HG03175 (cell line): ENCODE results near the gene ANKRD36B.
"Not testable (repeated sequence)": the region's sequence is repeated elsewhere in the genome, so short reads cannot be mapped to it uniquely, and the experiment has no call there.

Experiments
- ATAC-seq: cut with Tn5 transposase; IDR thresholded peaks from one replicate; pipeline ENCODE4 v1.9.1; 2021; ENCODE audit warnings: mild to moderate bottlenecking, moderate library complexity; ENCODE audit not compliant: unreplicated experiment

ANKRD36B gene

DNA sequence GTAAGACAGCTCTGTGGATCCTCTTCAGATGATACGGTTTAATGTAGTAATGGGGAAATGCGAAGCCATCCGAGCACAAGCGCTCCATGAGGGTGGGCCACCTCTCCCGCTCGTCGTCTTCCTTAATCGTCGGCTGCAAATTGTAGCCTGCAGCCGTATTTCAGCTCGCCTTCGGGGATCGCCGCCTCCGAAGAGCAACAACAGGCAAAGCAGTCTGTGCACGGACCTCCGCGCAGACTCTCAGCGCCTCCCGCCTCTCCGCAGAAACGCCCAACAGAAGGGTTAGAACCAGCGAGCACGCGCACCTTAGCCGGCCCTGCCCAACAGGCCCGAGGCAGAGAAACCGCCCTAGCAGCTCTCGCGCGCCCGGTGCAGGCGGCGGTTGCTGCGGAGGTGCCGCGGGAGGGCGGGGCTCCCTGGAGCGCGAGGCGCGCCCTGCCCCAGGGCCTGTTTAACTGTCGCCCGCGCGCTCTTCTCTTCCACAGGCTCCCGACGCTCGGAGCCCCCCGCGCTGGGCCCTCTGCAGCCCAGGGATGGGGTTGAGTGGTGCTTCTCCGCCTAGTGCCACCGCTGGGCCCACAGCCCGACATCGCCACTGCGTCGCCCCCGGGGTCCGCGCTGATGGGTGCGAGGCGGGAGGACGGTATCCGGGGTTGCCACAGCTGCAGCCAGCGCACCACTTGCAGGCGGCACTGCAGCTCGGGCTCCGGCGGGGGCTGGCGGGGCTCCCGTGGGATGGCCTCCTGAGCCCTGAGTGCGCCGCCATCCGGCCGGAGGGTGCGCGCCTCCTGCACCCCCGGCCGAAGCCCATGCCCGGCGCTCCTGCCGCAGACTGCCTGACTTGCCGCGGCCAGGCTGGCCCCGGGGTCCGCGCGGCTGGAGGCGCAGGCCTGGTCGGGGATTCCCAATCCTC lies at the start of gene ANKRD36B:
Gene ANKRD36B (minus strand): TSS at position 280 of the 913 bp plus-strand sequence. CDS start 192 bp downstream, at position 88.
- ATAC-seq = peak; percentile 77

DNA sequence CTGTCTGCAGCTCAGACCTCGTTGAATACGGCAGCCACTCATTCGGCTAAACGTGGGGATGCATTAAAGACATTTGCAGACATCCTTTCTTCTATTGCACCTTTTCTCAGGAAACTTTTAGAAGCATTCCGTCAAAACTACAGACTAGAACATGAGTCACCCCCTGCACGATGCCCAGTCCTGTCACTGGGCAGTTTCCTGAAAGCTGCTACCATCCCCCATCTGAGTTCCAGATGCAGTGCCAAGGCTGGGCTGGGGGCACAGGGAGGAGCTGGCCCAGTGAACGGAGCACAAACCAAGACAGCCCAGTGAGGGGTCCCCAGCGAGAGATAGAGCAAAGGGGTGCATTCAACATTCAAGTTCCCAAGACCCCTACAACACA lies 36.4 kb upstream of the ANKRD36B start:
- not testable (repeated sequence) for ATAC-seq

DNA sequence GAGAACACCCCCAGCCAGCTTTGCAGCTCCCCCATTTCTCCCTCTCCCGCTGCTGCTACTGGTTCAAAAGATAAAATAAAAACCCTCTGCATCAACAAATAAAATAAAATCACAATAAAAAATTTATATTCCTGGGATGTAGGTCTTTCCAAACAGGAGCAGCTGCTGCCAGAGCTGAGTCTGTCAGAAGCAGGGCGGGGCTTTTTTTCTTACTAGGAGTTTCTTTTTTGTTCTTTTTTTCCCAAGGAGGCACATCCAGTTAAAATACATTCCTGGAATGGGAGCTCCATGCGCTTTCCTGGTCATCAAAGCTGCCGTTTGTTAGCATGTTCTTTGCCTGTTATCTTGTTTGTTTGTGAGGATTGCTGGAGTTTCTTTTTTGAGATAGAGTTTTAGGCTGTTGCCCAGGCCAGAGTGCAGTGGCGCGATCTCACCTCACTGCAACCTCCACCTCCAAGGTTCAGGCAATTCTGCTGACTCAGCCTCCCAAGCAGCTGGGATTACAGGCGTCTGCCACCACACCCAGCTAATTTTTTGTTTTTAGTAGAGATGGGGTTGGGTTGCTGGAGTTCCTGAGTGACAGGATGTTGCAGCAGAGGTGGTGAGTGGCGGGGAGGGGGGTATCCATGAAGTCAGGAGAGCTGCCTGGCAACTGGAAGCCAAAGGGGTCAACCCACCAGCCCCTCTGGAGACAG lies 35.8 kb upstream of the ANKRD36B start:
- not testable (repeated sequence) for ATAC-seq

DNA sequence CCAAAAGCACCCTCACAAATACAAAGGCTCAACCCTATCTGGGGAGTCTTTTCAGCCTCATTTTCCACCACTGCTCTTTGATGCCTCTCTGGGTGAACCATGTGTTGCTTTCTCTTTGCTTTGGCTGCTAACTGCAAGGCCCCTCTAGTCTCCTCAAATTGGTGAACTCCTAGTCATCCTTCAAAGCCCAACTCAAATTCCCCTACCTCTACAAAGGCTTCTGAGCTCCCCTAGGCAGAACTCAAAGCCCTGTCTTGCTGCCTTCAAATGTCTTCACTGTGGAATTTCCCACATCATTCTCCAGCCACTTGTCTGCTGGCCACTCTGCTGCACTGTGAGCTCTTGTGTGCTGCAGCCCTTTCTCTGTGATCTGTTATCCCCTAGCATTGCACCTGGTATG lies 33.3 kb upstream of the ANKRD36B start:
- ATAC-seq = not testable (repeated sequence)

DNA sequence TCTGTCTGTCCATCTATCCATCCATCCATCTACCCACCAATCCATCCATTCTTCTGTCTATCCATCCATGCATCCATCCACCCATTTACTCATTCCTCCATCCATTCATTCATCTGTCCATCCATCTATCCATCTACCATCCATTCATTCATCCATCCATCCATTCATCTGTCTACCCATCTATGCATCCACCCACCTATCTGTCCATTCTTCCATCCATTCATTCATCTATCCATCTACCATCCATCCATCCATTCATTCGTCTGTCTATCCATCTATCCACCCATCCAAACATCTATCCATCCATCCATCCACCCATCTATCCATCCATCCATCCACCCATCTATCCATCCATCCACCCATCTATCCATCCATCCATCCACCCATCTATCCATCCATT lies 30.8 kb upstream of the ANKRD36B start:
- not testable (repeated sequence) for ATAC-seq

DNA sequence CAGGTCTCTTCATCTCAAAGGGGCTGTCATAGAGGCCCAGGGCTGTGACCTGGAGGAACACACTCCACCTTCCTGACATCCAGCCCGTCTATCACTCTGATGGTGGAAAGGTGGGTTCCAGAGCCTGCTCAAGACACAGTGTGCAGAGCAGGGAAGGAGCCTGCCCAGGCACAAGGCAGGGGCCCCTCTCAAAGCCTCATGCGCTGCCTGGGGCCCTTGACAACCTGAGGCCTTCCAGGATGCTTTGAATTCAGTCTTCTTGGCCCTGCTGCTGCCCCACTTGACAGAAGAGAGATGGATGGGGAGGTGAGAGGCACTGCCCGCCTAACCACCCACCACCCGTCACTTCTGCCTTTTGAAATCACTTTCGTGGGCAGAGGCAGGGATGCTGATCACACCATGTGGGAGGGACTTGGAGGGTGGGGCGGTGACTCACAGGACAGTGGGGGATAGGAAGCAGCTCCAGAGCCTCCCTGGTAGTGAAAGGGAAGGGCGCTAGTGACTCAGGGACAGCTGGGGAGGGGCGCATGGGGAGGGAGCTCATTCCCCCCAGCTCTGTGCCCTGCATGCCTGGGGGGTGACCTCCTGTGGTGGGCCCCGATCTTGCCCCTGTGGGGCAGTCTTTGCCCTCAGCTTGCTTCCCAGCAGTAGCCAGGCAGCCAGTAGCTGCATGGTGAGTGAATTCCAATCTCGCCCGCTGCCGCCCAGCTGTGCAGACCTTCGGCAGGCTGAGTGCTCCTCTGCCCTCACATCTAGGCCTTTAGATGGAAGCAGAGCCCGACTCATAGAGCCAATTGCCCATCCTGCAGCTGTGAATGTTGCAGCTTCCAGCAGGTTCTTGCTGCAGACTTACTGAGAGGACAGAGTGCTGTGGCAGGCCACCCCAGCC lies 29.5 kb upstream of the ANKRD36B start:
- not testable (repeated sequence) for ATAC-seq

DNA sequence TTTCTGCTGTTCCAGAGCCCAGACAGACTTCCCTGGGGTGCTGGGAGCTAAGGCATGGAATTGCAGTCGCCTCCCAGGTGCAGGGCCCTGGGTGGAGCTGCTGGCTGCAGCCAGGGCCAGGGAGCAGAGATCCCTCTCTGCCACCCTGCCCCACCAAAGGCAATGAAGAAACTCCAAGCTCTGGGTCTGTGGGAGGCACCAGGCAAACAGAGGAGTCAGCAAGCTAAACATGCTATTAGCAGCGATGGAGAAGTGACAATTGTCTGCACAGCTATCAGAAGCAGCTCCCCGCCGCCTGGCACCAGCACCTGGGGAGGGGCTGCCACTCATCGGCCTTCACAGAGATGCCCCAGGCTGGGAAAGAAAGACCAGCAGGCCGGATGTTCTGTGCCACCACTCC lies 28.2 kb upstream of the ANKRD36B start:
- ATAC-seq = no peak

DNA sequence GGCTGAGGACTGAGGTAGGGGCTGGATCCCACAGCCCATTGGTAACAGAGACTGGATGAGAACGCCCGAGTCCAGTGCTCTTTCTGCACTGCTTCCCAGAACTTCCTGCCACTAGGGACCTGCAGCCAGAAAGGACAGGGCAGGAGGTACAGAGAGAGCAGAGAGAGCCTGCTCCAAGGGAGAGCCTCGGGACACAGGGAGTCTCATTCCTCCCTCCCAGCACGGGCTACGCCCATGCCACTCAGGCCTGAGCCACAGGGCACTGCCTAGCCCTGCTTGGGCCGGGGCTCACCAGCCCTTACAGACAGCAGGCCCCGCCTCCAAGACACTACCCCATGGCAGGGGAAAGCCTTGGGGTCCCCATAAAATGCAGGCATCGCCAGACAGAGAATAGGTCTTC lies 26.1 kb upstream of the ANKRD36B start:
- ATAC-seq = not testable (repeated sequence)

DNA sequence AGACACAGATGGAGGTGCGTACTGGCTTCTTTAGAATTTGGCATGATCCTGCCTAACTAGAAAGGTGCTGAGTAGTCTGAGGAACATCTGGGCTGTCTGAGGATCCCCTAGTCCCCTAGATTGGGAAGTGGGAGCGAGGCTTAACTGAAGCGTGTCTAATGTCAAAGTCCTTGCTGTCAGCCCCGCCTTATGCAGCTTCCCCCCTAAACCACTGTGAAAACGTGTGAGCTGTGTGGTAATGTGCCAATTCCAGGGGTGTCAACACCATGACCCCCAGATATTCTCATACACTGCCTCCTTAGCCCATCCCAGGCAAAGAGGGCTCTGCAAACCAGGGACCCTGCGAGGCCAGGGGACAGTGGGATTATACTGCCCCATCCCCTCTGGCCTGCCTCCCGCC lies 22.2 kb upstream of the ANKRD36B start:
- not testable (repeated sequence) for ATAC-seq

DNA sequence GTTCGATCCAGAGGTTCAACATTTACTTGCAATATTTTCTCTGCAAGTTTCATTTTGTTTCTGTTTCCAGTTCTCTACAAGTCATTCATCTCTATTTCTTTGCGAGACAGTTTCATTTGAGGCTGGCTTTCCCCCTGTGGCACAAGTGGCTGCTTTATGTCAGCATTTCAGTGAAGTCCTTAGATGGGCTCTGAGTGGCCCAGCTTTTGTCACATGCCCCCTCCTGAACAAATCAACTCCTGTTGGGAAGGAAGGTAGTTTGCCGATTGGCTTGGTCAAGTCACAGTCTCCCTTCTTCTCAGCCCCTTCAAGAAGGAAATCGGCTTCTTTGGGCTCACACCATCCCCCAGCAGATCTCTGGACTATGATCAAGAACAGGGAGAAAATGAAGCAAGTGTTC lies 19.1 kb upstream of the ANKRD36B start:
- not testable (repeated sequence) for ATAC-seq

DNA sequence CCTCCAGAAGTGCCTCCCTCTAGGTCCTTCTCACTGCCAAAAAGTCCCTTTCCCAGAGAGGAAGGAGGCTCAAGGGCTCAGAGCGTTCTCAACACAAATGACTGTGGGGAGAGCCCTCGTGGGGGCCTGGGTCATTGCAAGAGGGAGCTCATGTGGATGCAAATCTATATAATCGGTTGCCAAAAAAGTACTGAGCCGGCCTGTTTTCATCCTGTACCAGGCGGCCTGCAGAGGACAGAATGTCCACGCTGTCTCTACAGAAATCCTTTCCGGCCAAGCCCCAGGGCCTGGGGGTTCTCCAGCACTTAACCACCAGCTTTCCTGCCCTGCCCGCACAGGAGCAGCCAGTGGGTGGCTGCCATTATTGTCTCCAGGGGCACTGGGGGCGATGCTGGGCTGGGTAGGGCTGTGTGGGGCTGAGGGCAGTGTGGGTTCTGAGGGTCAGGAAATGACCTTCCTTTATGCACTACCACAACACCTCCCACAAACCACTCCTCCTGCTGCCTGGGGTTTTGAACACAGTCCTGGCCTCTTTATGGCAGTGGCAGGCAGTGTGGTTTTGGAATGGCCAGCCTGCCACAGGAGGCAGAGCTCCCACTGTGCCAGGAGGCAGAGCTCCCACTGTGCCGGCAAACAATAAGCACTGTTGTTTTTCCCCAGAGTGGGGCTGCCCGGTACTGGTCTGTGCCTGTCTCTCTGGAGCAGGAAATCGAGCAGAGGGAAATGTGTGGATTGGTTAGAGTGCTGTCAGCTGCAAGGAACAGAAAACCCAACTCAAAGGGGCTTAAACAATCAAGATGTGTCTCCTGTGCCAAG lies 16.1 kb upstream of the ANKRD36B start:
- ATAC-seq = not testable (repeated sequence)

DNA sequence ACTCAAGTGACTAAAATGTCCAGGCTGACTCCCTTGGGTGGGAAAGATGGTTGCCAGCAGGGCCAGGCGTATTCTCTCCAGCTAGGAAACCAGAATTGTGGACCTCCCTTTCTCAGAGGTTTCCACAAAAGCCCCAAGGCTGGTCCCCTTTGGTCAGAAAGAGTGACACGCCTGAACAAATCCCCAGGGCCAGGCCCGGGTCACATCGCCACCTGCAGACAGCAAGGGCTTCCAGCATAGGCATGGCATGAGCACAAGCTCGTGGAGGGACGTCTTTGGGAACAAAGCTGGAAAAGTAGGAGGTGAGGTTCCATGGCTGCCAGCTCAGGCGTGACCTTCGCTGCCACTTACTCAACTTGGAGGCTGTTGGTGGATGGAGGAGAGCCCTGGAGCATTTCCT lies 15.4 kb upstream of the ANKRD36B start:
- ATAC-seq = not testable (repeated sequence)

DNA sequence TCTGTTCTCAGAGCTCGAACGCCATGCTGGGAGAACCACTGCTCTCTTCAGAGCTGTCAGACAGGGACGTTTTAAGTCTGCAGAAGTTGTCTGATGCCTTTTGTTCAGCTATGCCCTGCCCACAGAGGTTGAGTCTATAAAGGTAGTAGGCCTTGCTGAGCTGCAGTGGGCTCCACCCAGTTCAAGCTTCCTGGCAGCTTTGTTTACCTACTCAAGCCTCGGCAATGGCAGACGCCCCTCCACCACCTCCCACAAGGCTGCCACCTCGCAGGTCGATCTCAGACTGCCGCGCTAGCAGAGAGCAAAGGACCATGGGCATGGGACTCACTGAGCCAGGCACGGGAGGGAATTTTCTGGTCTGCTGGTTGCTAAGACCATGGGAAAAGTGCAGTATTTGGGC lies 11.9 kb upstream of the ANKRD36B start:
- ATAC-seq = not testable (repeated sequence)

DNA sequence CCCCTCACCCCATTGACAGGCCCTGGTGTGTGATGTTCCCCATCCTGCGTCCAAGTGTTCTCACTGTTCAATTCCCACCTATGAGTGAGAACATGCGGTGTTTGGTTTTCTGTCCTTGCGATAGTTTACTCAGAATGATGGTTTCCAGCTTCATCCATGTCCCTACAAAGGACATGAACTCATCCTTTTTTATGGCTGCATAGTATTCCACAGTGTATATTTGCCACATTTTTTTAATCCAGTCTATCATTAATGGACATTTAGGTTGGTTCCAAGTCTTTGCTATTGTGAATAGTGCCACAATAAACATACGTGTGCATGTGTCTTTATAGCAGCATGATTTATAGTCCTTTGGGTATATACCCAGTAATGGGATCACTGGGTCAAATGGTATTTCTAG lies 6.5 kb upstream of the ANKRD36B start:
- ATAC-seq = not testable (repeated sequence)

DNA sequence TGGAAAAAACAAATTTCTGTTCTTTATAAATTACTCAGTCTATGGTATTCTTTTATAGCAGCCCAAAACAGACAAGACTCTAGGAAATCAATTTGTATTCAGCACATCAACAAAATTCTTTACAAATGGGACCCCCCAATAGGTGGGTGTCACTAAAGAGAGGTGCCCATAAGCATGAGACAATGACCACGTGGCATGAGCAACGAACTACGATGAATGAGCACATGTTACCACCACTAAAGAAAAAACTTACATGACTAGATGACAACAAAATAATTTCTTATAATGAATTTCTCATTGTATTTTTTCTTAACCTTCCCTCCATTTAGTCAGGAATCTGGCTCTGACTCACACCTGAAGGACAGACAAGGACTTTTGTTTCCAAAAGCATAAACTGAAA lies 3.8 kb upstream of the ANKRD36B start:
- not testable (repeated sequence) for ATAC-seq

DNA sequence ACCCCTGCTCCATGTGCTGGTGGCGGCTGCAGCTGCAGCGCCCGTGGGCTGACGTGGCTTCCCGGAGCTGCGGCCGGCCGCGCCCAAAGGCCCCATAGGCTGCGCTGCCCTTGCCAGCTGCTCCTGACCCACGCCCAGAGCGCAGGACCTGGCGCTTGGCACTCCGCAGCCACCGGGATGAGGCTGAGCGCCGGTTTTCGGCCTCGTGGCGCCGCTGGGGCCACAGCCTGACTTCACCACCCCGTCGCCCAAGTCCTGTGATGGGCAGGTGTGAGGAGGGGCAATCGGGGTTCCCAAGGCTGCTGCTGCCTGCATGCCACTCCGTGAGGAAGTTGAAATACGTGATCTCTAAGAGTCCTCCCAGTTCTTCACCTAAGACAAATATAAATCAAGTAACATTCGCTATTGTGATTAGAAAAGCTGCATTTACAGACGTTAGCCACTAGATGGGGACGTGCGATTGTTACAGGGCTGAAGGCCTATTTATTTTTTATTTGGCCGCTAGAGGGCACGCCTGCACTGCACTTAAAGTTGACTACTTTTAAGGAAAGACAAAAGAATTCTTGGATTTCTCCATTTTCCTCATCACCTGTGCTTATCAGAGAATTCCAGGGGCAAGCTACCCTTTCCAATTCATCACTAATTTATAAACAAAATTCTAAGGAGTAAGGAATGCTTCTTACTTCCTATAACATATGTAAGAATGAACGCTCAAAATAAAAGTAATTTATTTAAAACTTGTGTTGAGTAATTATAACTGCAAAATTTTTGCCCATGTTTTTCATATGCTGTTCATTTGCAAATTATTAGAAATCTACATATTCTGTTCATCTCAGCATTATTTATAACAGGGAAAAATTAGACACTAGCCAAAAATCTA lies 1.1 kb upstream of the ANKRD36B start:
- ATAC-seq = peak; percentile 60

DNA sequence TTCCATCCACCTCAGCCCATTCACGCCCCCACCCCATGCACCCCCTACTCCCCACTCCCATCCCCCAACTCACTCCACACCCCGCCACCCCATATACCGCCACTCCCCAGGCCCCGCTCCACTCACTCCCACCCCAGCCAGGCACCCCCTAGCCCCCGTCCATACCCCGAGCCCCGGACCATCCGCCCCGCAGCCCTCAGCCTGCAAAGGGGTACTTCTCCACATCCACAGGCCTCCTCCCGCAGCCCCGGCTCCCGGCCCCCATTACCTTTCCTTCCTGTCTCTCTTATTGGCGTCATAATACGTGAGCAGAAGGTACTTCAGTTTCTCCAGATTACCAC lies 450 bp downstream of the ANKRD36B start:
- not testable (repeated sequence) for ATAC-seq

DNA sequence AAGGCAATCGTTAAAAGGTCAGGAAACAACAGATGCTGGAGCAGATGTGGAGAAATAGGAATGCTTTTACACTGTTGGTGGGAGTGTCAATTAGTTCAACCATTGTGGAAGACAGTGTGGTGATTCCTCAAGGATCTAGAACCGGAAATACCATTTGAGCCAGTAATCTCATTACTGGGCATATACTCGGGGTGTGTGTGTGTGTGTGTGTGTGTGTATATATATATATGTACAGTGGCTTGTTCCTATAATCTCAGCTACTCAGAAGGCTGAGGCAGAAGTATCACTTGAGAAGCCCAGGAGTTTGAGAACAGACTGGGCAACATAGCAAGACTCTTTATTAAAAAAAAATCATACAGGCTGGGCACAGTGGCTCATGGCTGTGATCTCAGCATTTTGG lies 24.0 kb downstream of the ANKRD36B start:
- not testable (repeated sequence) for ATAC-seq

DNA sequence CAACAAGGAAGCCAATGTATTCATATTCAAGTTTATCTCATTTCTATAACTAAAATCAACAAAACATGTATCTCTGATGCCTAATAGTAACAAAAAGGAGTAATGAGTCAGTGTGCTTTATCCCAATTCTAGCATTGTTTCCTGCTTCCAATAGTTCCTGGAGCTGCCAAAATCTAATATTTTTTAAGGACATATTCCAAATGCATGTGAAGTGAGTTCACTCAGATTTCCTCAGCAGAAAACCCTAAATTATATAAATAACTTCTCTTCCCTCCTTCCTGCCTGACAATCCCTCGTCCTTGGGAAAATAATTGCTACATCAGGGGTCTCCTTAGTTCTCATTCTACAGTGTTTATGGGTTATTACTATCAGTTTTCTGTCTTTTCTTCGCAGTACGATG lies 37.3 kb downstream of the ANKRD36B start:
- ATAC-seq = not testable (repeated sequence)
